ENCODE data around the gene CAPN10.

- TF ChIP-seq CTCF (IDR thresholded peaks at IDR 0.05) (no peak), POLR2A (IDR thresholded peaks at IDR 0.05) (no peak)
Observed at GRCh38 chr2:240631548-240632305, 45.2 kb downstream of the CAPN10 start.
